Upper lobe of right lung (tissue), 1 donor: ENCODE results near the gene CCDC175. TPM values are rescaled to one million over a fixed set of nuclear protein-coding genes. Genes with fewer than 3 reads are reported as not detected.

Experiments
- ATAC-seq: fragments of 200-7000 bp; cut with Tn5 transposase; one replicate; pipeline ENCODE4 v1.9.1; 2020; ENCODE audit warnings: mild to moderate bottlenecking, moderate library complexity
- DNase-seq: peaks from one replicate; pipeline ENCODE4 v3.0.0-alpha.2; 2020
- H3K27ac ChIP-seq: fragments of 200-600 bp; one replicate; pipeline ENCODE4 v1.8.0; 2022
- H3K27me3 ChIP-seq: fragments of 200-600 bp; one replicate; pipeline ENCODE4 v1.8.0; 2022; ENCODE audit warnings: mild to moderate bottlenecking
- H3K36me3 ChIP-seq: fragments of 200-600 bp; one replicate; pipeline ENCODE4 v1.8.0; 2022
- H3K4me1 ChIP-seq: fragments of 200-600 bp; one replicate; pipeline ENCODE4 v1.8.0; 2022
- H3K4me3 ChIP-seq: fragments of 200-600 bp; one replicate; pipeline ENCODE4 v1.8.0; 2022; ENCODE audit warnings: mild to moderate bottlenecking
- H3K9me3 ChIP-seq: fragments of 200-600 bp; one replicate; pipeline ENCODE4 v1.8.0; 2022
- intact Hi-C: fragments of 100-400 bp; cut with DNase I; formaldehyde crosslinking; loops from one replicate; pipeline ENCODE4 v1.11.0; 2022
- total RNA-seq: library from RNA; stranded (reverse); fragmentation: NEBNext Ultra II Directional; extraction: Animal tissue kit (Norgen Biotek cat#: 25700); gene quantifications from one replicate; pipeline ENCODE4 v1.2.1, GENCODE V29; 2021
- TF ChIP-seq, protein P1 (sequence below): fragments of 200-600 bp; IDR thresholded peaks from one replicate; pipeline ENCODE4 v1.8.0; 2022; ENCODE audit warnings: antibody characterized with exemption
- donor health status: DM: no; HTN: yes; CAD: no; lungs with severe emphysema.

The CCDC175 gene
- total RNA-seq, 1 donor from 2014 or later, result not detected

- H3K27me3 ChIP-seq, result no peaks in the 10 kb centered on the region
- intact Hi-C loops, result no loop called here
- TF ChIP-seq, protein P1, sequence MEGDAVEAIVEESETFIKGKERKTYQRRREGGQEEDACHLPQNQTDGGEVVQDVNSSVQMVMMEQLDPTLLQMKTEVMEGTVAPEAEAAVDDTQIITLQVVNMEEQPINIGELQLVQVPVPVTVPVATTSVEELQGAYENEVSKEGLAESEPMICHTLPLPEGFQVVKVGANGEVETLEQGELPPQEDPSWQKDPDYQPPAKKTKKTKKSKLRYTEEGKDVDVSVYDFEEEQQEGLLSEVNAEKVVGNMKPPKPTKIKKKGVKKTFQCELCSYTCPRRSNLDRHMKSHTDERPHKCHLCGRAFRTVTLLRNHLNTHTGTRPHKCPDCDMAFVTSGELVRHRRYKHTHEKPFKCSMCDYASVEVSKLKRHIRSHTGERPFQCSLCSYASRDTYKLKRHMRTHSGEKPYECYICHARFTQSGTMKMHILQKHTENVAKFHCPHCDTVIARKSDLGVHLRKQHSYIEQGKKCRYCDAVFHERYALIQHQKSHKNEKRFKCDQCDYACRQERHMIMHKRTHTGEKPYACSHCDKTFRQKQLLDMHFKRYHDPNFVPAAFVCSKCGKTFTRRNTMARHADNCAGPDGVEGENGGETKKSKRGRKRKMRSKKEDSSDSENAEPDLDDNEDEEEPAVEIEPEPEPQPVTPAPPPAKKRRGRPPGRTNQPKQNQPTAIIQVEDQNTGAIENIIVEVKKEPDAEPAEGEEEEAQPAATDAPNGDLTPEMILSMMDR, result no peak
- no peak overlapping the region for H3K4me3 ChIP-seq
- no peaks in the 10 kb centered on the region for H3K4me1 ChIP-seq
- no peak for DNase-seq
- no peak overlapping the region for H3K27ac ChIP-seq
- H3K36me3 ChIP-seq, result no peaks in the 10 kb centered on the region
- H3K9me3 ChIP-seq, result no peaks in the 10 kb centered on the region
- ATAC-seq, result no peak
Measured at GRCh38 chr14:59565087-59565486, 11.5 kb downstream of the CCDC175 start.

- Histone ChIP-seq H3K27me3 (no peaks in the 10 kb centered on the region), H3K4me3 (no peak overlapping the region), H3K4me1 (no peaks in the 10 kb centered on the region), H3K27ac (no peak overlapping the region), H3K36me3 (no peaks in the 10 kb centered on the region), H3K9me3 (no peaks in the 10 kb centered on the region)
- ATAC-seq, result no peak
- TF ChIP-seq, protein P1, result no peak
- intact Hi-C loops, result no loop called here
- no peak for DNase-seq
Measured at GRCh38 chr14:59564366-59564765, 12.2 kb downstream of the CCDC175 start.

- H3K4me1 ChIP-seq, result no peaks in the 10 kb centered on the region
- H3K27ac ChIP-seq, result no peak overlapping the region
- no peaks in the 10 kb centered on the region for H3K27me3 ChIP-seq
- H3K4me3 ChIP-seq, result no peak overlapping the region
- no peaks in the 10 kb centered on the region for H3K9me3 ChIP-seq
- TF ChIP-seq, protein P1, result no peak
- DNase-seq, result no peak
- intact Hi-C loops, result no loop called here
- H3K36me3 ChIP-seq, result no peaks in the 10 kb centered on the region
- ATAC-seq, result no peak
Measured at GRCh38 chr14:59547310-59547709, 29.3 kb downstream of the CCDC175 start.

GRCh38 chr14:59543873-59544272, 32.7 kb downstream of the CCDC175 start:
- no peak for ATAC-seq
- Histone ChIP-seq H3K4me1 (no peaks in the 10 kb centered on the region), H3K36me3 (no peaks in the 10 kb centered on the region), H3K27ac (no peak overlapping the region), H3K4me3 (no peak overlapping the region), H3K27me3 (no peaks in the 10 kb centered on the region), H3K9me3 (no peaks in the 10 kb centered on the region)
- TF ChIP-seq, protein P1, result no peak
- no peak for DNase-seq
- intact Hi-C loops, result no loop called here

- H3K27me3 ChIP-seq, result no peaks in the 10 kb centered on the region
- intact Hi-C loops, result no loop called here
- TF ChIP-seq, protein P1, result no peak
- DNase-seq (no peak), ATAC-seq (no peak)
- H3K4me3 ChIP-seq, result no peak overlapping the region
- no peak overlapping the region for H3K27ac ChIP-seq
- H3K4me1 ChIP-seq, result no peaks in the 10 kb centered on the region
- H3K36me3 ChIP-seq, result no peaks in the 10 kb centered on the region
- no peaks in the 10 kb centered on the region for H3K9me3 ChIP-seq
Measured at GRCh38 chr14:59541731-59542130, 34.9 kb downstream of the CCDC175 start.

GRCh38 chr14:59540852-59541251, 35.8 kb downstream of the CCDC175 start:
- TF ChIP-seq, protein P1, result no peak
- no peak for ATAC-seq

More at GRCh38 chr14:59540852-59541251, 35.8 kb downstream of the CCDC175 start:
- no peak for DNase-seq
- Histone ChIP-seq H3K27me3 (no peaks in the 10 kb centered on the region), H3K27ac (no peak overlapping the region), H3K4me3 (no peak overlapping the region), H3K4me1 (no peaks in the 10 kb centered on the region), H3K36me3 (no peaks in the 10 kb centered on the region), H3K9me3 (no peaks in the 10 kb centered on the region)
- intact Hi-C loops, result no loop called here
